Raji (cell line): ENCODE results near the gene UGT1A6.

Source experiments
- POLR2A ChIP-seq: IDR thresholded peaks from 2 replicates; pipeline ENCODE4 v1.6.1; 2011; ENCODE audit warnings: low read depth, low read length, control low read depth; ENCODE audit not compliant: insufficient read depth

The UGT1A6 gene

GRCh38 chr2:233791151-233791882 is 98.6 kb downstream of the UGT1A6 start:
- TF ChIP-seq POLR2A = no peak

- TF ChIP-seq POLR2A = no peak
Observed at GRCh38 chr2:233791883-233792329, 99.2 kb downstream of the UGT1A6 start.

GRCh38 chr2:233792720-233793119 is 100.0 kb downstream of the UGT1A6 start:
- TF ChIP-seq POLR2A = no peak

GRCh38 chr2:233793465-233794127 is 100.9 kb downstream of the UGT1A6 start:
- TF ChIP-seq POLR2A = no peak

- TF ChIP-seq POLR2A = no peak
Observed at GRCh38 chr2:233794128-233794658, 101.5 kb downstream of the UGT1A6 start.

- TF ChIP-seq POLR2A = no peak
Observed at GRCh38 chr2:233795735-233796171, 103.1 kb downstream of the UGT1A6 start.

GRCh38 chr2:233796254-233796653 is 103.6 kb downstream of the UGT1A6 start:
- no peak for TF ChIP-seq POLR2A

- TF ChIP-seq POLR2A = no peak
Observed at GRCh38 chr2:233798335-233799086, 105.8 kb downstream of the UGT1A6 start.

GRCh38 chr2:233799087-233799665 is 106.5 kb downstream of the UGT1A6 start:
- no peak for TF ChIP-seq POLR2A

- TF ChIP-seq POLR2A = no peak
Observed at GRCh38 chr2:233799716-233800115, 107.0 kb downstream of the UGT1A6 start.

GRCh38 chr2:233800208-233800607 is 107.5 kb downstream of the UGT1A6 start:
- no peak for TF ChIP-seq POLR2A

GRCh38 chr2:233801357-233802131 is 108.9 kb downstream of the UGT1A6 start:
- no peak for TF ChIP-seq POLR2A

GRCh38 chr2:233802132-233802815 is 109.6 kb downstream of the UGT1A6 start:
- no peak for TF ChIP-seq POLR2A

- no peak for TF ChIP-seq POLR2A
Observed at GRCh38 chr2:233803292-233803911, 110.7 kb downstream of the UGT1A6 start.

- TF ChIP-seq POLR2A = no peak
Observed at GRCh38 chr2:233803994-233804393, 111.3 kb downstream of the UGT1A6 start.
